Gastrocnemius medialis (tissue), 4 donors: Measurements from ENCODE around the gene ACTN2. TPM values are rescaled to one million over a fixed set of nuclear protein-coding genes. Genes with fewer than 3 reads are reported as not detected.

Experiments
- ATAC-seq, 2 donors: fragments of 150-250 bp; one replicate each; pipeline ENCODE4 v1.9.1; 2016
- DNase-seq, 2 donors: peaks; one replicate each; pipeline ENCODE4 v3.0.0-alpha.2; 2019
- H3K27ac ChIP-seq, 4 donors: fragments of 200-600 bp; sonication (generic); 1 replicate in 1 of 4; 2 replicates in 3 of 4; pipeline ENCODE4 v1.5.1; 2016 to 2018; ENCODE audit warnings: mild to moderate bottlenecking in 2 of 4, moderate library complexity in 1 of 4
- H3K27me3 ChIP-seq, 3 donors: fragments of 200-600 bp; sonication (generic) in 2 of 3; 1 replicate in 1 of 3; 2 replicates in 2 of 3; pipeline versions ENCODE4 v1.5.1 to v1.6.0; 2016 to 2019; ENCODE audit warnings: mild to moderate bottlenecking in 1 of 3, moderate library complexity in 1 of 3
- H3K36me3 ChIP-seq, 2 donors: fragments of 200-600 bp; sonication (generic) in 1 of 2; one replicate each; pipeline ENCODE4 v1.5.1; 2017 to 2018
- H3K4me1 ChIP-seq, 2 donors: fragments of 200-600 bp; sonication (generic) in 1 of 2; one replicate each; pipeline ENCODE4 v1.5.1; 2016 to 2017; ENCODE audit warnings: mild to moderate bottlenecking in 2 of 2
- H3K4me3 ChIP-seq, 4 donors: fragments of 200-600 bp; sonication (generic) in 3 of 4; 1 replicate in 1 of 4; 2 replicates in 3 of 4; pipeline ENCODE4 v1.5.1; 2016 to 2019; ENCODE audit warnings: mild to moderate bottlenecking in 2 of 4
- H3K9me3 ChIP-seq, 3 donors: fragments of 200-600 bp; sonication (generic) in 2 of 3; 1 replicate in 1 of 3; 2 replicates in 2 of 3; pipeline ENCODE4 v1.5.1; 2016 to 2019
- CTCF ChIP-seq, 5 experiments: fragments of 450-650 bp in 3 of 5; fragments of 200-600 bp in 2 of 5; sonication (generic) in 2 of 5; IDR thresholded peaks in 4 of 5; conservative IDR thresholded peaks in 1 of 5; 1 replicate in 4 of 5; 2 replicates in 1 of 5; pipeline ENCODE4 v1.5.1; 2016 to 2019; ENCODE audit warnings: antibody characterized with exemption in 5 of 5, mild to moderate bottlenecking in 3 of 5, moderate library complexity in 3 of 5
- POLR2A ChIP-seq, 2 donors: fragments of 450-650 bp; IDR thresholded peaks; one replicate each; pipeline ENCODE4 v1.6.1; 2017; ENCODE audit warnings: antibody characterized with exemption in 2 of 2, mild to moderate bottlenecking in 2 of 2, moderate library complexity in 2 of 2
- in situ Hi-C, 4 donors: fragments of 200-750 bp; cut with MboI; loops; one replicate each; pipeline versions ENCODE4 v1.15.0 to v1.8.0; 2017; ENCODE audit warnings: low sequenced_read_pairs in 4 of 4
- intact Hi-C: fragments of 100-400 bp; cut with DNase I; formaldehyde crosslinking; loops from one replicate; pipeline ENCODE4 v1.15.1; 2023; ENCODE audit warnings: low total_unique reads
- total RNA-seq, 4 donors: library from RNA; depleted of rRNA; stranded (reverse); fragments of >200 nt; gene quantifications; one replicate each; pipeline versions ENCODE4 v1.1.0 to v1.2.3, GENCODE V29; 2016

ACTN2 gene
- total RNA-seq, 4 donors from 2014 or later = 503 to 1,706 (median 1,214) TPM

- in situ Hi-C loops = no loop called here
- H3K9me3 ChIP-seq = no peaks in the 10 kb centered on the region
- intact Hi-C loops = no loop called here
- TF ChIP-seq CTCF (IDR thresholded peaks at IDR 0.05 in 4 of 5, conservative IDR thresholded peaks at IDR 0.05 in 1 of 5) (no peak), POLR2A (IDR thresholded peaks at IDR 0.05) (no peak)
- no peak overlapping the region for H3K4me3 ChIP-seq
- no peak for ATAC-seq
- no peaks in the 10 kb centered on the region for H3K27me3 ChIP-seq
- peaks cover 74 to 77% of the 10 kb centered on the region in 2 donors for H3K4me1 ChIP-seq
- H3K27ac ChIP-seq = peak overlapping the region; percentile 96 to 97 (median 96)
- H3K36me3 ChIP-seq = no peaks in the 10 kb centered on the region
- DNase-seq = no peak
Observed at GRCh38 chr1:236706183-236706582, 19.9 kb downstream of the ACTN2 start.

DNA sequence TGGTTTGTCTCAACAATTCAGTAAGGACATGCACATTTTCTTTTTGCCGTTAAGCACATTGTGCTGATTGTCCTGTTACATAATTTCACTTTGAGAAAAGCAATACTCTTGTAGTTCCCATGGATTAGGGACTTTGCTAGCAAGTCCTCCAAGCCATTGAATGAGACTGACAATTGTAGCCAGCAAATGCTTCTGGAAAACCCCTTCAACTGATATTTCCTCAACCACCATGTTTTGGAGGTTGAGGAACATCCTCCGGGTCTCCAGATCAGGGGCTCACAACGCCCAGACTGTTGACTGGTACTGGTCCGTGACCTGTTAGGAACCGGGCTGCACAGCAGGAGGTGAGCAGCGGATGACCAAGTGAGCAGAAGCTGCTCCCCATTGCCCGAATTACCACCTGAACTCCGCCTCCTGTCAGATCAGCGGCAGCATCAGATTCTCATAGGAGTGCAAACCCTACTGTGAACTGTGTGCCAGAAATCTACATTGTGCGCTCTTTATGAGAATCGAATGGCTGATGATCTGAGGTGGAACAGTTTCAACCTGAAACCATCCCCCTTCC, 24.1 kb downstream of the ACTN2 start:
- in situ Hi-C loops (no loop called here), intact Hi-C loops (no loop called here)
- no peak for DNase-seq
- no peaks in the 10 kb centered on the region for H3K27me3 ChIP-seq
- H3K4me3 ChIP-seq = no peak overlapping the region
- H3K36me3 ChIP-seq = no peaks in the 10 kb centered on the region
- H3K27ac ChIP-seq = peak overlapping the region; percentile 40 to 97 (median 65)
- ATAC-seq = no peak
- no peak for TF ChIP-seq CTCF (IDR thresholded peaks at IDR 0.05 in 4 of 5, conservative IDR thresholded peaks at IDR 0.05 in 1 of 5)
- TF ChIP-seq POLR2A (IDR thresholded peaks at IDR 0.05) = no peak
- peaks cover 37 to 40% of the 10 kb centered on the region in 2 donors for H3K4me1 ChIP-seq
- no peaks in the 10 kb centered on the region for H3K9me3 ChIP-seq

DNA sequence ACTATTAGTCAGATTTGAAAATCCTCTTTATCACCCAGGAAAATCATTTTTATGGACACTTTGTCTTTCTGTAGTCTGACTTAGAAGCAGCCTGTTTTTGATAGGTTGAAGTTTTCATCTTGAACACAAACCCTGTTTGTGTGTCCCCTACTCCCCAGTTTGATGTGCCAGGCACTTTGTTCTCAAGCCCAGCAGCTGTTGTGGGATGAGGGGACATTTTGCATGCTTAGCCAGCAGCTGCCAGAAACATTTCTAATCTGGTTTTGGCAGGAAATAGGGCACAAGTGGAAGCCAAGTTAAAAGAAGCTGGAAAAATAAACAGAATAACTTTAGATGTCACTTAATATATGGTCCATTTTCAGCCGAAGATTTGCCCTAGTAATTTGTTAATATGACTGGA, 29.9 kb downstream of the ACTN2 start:
- no peak overlapping the region for H3K4me3 ChIP-seq
- ATAC-seq = peak; percentile 37 to 61
- no peak for TF ChIP-seq CTCF (IDR thresholded peaks at IDR 0.05 in 4 of 5, conservative IDR thresholded peaks at IDR 0.05 in 1 of 5)
- H3K9me3 ChIP-seq = no peaks in the 10 kb centered on the region
- H3K27ac ChIP-seq = peak overlapping the region; percentile 70 to 84 (median 78)
- intact Hi-C loops = no loop called here
- H3K36me3 ChIP-seq = peaks cover 0 to 21% of the 10 kb centered on the region in 2 donors
- H3K27me3 ChIP-seq = no peaks in the 10 kb centered on the region
- DNase-seq = peak in 1 of 2 donors; percentile 51
- H3K4me1 ChIP-seq = peaks cover 37 to 47% of the 10 kb centered on the region in 2 donors
- in situ Hi-C loops = no loop called here

DNA sequence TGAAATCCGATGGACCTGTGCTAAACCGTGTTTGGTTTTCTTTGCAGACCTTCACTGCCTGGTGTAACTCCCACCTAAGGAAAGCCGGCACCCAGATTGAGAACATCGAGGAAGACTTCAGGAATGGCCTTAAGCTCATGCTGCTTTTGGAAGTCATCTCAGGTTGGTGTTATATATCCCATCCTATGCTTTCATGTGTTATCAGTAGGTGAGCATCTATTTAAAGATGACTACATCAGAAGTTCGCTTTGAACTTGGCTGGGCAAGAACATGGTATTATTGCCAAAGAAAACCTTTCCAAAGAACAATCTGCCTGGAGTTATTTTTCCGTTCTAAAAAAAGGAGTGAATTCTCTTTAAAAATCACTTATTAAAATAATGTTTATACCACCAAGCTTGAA, 31.5 kb downstream of the ACTN2 start:
- peaks cover 37 to 47% of the 10 kb centered on the region in 2 donors for H3K4me1 ChIP-seq

More for the DNA sequence above, 31.5 kb downstream of the ACTN2 start:
- peak; percentile 69 to 80 for ATAC-seq
- in situ Hi-C loops = no loop called here
- intact Hi-C loops = no loop called here
- TF ChIP-seq POLR2A (IDR thresholded peaks at IDR 0.05) (no peak), CTCF (IDR thresholded peaks at IDR 0.05 in 4 of 5, conservative IDR thresholded peaks at IDR 0.05 in 1 of 5) (no peak)
- DNase-seq = no peak
- Histone ChIP-seq H3K9me3 (no peaks in the 10 kb centered on the region), H3K4me3 (no peak overlapping the region), H3K27ac (peak overlapping the region; percentile 70 to 84 (median 78)), H3K36me3 (peaks cover 0 to 26% of the 10 kb centered on the region in 2 donors), H3K27me3 (no peaks in the 10 kb centered on the region)
